GM10266 (cell line): Measurements from ENCODE around the gene HSH2D.
A peak's percentile ranks its signal among the peaks of the same experiment; 100 is the strongest.

Source experiments
- DNase-seq: peaks from one replicate; pipeline ENCODE4 v3.0.0; 2012; ENCODE audit errors: extremely low spot score
- TF ChIP-seq, protein P1 (sequence below): IDR thresholded peaks from 2 replicates; pipeline ENCODE4 v1.5.1; 2012; ENCODE audit warnings: mild to moderate bottlenecking, low read depth; ENCODE audit not compliant: control insufficient read depth, insufficient read depth; ENCODE audit errors: missing control alignments

Gene HSH2D

DNA sequence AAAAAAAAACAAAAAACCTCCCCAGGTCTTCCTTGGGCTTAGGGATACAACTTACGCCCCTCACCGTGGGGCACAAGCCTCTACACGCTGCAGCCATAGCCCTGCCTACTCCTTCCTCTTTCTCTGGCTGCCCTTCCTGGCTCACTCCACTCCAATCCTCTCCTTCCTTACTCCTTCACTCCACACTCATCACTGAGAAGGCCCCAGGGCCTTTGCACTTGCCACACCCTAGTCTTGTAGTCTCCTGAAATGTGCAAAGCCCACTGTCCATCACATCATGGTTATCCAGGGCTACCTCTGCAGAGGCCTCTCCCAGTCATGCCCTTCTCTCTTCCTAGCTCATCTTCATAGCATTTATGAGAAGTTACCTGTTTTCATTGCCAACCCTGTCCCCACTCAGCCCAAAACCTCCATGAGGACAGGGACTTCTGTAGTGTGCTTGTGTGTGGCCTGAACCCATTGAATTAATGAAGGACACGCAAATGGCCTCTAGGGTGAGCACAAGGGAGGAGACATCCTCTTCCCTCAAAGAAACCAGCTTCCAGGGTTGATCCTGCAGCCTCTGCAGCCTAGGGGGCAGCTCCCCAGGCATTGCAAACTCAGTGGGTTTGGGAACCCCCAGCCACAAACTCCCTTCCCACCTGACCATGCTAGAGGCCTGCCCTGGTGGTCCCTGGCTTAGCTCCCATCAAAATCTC is 7.9 kb upstream of the HSH2D start:
- no peak for DNase-seq
- TF ChIP-seq, protein P1, sequence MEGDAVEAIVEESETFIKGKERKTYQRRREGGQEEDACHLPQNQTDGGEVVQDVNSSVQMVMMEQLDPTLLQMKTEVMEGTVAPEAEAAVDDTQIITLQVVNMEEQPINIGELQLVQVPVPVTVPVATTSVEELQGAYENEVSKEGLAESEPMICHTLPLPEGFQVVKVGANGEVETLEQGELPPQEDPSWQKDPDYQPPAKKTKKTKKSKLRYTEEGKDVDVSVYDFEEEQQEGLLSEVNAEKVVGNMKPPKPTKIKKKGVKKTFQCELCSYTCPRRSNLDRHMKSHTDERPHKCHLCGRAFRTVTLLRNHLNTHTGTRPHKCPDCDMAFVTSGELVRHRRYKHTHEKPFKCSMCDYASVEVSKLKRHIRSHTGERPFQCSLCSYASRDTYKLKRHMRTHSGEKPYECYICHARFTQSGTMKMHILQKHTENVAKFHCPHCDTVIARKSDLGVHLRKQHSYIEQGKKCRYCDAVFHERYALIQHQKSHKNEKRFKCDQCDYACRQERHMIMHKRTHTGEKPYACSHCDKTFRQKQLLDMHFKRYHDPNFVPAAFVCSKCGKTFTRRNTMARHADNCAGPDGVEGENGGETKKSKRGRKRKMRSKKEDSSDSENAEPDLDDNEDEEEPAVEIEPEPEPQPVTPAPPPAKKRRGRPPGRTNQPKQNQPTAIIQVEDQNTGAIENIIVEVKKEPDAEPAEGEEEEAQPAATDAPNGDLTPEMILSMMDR, result no peak

- TF ChIP-seq, protein P1, result no peak
- DNase-seq, result no peak
Observed at GRCh38 chr19:16136185-16136999, 7.1 kb upstream of the HSH2D start.

- DNase-seq, result no peak
Observed at GRCh38 chr19:16139752-16140151, 3.7 kb upstream of the HSH2D start.

DNA sequence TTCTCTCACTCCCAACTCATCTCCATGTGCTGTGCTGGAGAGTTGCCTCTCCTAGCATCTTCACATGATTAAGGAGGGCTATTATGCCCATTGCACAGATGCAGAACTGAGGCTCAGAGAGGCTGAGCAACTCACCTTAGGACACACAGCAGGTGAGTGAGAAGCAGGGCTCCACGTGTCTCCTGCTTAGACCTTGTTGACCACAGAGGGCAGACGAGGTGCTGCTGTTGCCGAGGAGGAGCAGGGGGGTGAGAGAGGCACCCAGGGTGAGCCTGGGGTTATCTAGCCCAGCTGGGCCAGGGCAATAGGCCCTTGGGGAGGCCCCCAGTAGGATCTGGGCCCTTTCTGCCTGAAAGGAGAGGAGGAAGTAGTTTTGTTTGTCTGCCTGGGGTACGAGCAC is 2.4 kb upstream of the HSH2D start:
- no peak for DNase-seq
- TF ChIP-seq, protein P1, result peak; percentile 14

More at GRCh38 chr19:16139752-16140151, 3.7 kb upstream of the HSH2D start:
- TF ChIP-seq, protein P1, result no peak

- TF ChIP-seq, protein P1, result no peak
Observed at GRCh38 chr19:16142032-16142580, 1.4 kb upstream of the HSH2D start.

DNA sequence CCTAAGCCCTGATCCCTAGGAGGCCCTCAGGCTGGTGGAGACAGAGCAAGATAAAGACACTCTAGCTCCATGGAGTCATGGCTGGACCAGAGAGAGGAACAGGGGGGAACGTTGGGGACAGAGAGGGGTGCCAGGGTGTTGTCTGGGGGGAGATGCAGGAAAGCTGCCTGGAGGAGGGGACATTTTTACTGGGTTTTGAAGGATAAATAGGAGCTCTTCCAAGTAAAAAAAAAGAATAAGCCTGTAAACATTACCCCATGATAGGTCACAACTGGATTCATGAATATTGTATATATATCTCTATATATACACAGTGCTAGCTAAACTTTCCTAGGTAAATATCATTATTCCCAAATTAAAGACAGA is 714 bp downstream of the HSH2D start:
- TF ChIP-seq, protein P1, result no peak
- DNase-seq, result no peak

More at GRCh38 chr19:16142032-16142580, 1.4 kb upstream of the HSH2D start:
- DNase-seq, result no peak
